ENCODE measurements around the gene RGS3. TPM values are rescaled to one million over a fixed set of nuclear protein-coding genes. Genes with fewer than 3 reads are reported as not detected.

The RGS3 gene
- total RNA-seq, 1 donor from 2014 or later, result 15.0 TPM

DNA sequence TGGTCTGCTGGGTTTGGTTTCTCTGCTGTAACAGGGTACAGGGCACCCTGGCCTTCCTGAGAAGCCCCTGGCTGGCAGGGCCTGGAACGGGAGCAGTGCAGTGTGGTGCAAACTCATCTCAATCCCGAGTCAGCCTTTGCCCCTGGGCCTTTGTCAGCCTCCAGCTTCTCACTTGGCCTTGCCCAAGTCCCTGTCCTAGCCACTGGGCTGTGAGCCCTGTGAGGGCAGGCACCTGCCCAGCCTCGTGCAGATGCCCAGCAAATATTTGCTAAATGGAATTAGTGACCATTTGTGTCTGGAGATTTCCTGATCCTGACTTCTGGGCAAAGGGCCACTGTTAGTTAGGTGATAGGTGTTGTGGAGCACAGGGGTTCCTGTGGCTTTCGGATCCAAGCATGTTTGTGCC, 13.0 kb downstream of the RGS3 start:
- H3K36me3 Mint-ChIP-seq (ENCODE audit: low read depth), result no peaks in the 10 kb centered on the region
- ATAC-seq (ENCODE audit: low read depth) (no peak), DNase-seq (no peak)
- no peaks in the 10 kb centered on the region for H3K4me1 Mint-ChIP-seq
- H3K4me3 Mint-ChIP-seq, result no peak overlapping the region
- no peak overlapping the region for H3K27ac Mint-ChIP-seq
- intact Hi-C loops (cut with micrococcal nuclease), result no loop called here
- no peaks in the 10 kb centered on the region for H3K9me3 Mint-ChIP-seq
- TF ChIP-seq, protein P1, sequence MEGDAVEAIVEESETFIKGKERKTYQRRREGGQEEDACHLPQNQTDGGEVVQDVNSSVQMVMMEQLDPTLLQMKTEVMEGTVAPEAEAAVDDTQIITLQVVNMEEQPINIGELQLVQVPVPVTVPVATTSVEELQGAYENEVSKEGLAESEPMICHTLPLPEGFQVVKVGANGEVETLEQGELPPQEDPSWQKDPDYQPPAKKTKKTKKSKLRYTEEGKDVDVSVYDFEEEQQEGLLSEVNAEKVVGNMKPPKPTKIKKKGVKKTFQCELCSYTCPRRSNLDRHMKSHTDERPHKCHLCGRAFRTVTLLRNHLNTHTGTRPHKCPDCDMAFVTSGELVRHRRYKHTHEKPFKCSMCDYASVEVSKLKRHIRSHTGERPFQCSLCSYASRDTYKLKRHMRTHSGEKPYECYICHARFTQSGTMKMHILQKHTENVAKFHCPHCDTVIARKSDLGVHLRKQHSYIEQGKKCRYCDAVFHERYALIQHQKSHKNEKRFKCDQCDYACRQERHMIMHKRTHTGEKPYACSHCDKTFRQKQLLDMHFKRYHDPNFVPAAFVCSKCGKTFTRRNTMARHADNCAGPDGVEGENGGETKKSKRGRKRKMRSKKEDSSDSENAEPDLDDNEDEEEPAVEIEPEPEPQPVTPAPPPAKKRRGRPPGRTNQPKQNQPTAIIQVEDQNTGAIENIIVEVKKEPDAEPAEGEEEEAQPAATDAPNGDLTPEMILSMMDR (IDR thresholded peaks at IDR 0.05), result no peak
- H3K27me3 Mint-ChIP-seq, result peaks cover 1% of the 10 kb centered on the region
- ChIA-PET POLR2A (no interaction called here), CTCF (no interaction called here)

DNA sequence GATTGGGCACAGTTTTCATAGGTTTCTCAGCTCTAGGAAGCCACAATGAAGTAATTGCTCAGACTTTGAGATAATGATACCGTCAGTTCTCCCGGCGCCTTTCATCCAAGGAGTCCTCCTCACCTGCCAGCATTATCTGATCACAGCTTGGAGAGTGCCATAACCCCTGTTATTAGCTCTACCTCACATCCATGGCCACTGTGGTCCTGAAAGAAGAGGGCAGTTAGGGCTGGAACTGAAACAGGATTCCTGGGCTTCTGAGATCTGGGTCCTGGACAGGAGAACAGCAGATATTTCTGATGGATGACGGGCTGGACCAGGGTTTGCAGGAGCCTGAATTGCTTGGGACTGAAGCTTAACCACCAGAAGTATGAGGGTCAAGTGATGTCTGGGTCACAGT, 13.5 kb downstream of the RGS3 start:
- H3K27me3 Mint-ChIP-seq, result peaks cover 1% of the 10 kb centered on the region
- H3K4me1 Mint-ChIP-seq, result no peaks in the 10 kb centered on the region
- no peak for DNase-seq
- no peak for ATAC-seq (ENCODE audit: low read depth)
- TF ChIP-seq, protein P1 (IDR thresholded peaks at IDR 0.05), result no peak
- CTCF ChIA-PET, result no interaction called here
- no peaks in the 10 kb centered on the region for H3K36me3 Mint-ChIP-seq (ENCODE audit: low read depth)
- no peaks in the 10 kb centered on the region for H3K9me3 Mint-ChIP-seq
- POLR2A ChIA-PET, result no interaction called here
- H3K27ac Mint-ChIP-seq, result no peak overlapping the region
- no peak overlapping the region for H3K4me3 Mint-ChIP-seq
- intact Hi-C loops (cut with micrococcal nuclease), result no loop called here

DNA sequence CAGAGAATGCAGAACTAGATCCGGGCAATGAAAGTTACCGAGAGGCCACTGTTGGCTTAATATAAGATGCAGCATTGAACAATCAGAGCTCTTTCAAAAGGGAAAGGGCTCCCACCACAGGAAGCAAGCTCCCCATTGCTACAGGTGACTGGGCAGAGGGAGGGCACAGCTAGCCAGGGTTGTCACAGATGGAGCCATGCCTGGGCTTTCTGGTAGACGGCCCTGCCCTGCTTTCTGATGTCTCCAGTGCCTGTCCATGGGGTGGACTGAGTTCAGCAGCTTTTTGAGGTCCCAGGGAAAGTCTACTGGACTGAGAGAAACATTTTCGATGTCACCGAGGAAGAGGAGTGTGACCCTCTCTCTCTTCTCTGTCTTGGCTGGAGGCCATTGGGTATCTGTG, 14.1 kb downstream of the RGS3 start:
- Mint-ChIP-seq H3K27me3 (peaks cover 1% of the 10 kb centered on the region), H3K9me3 (no peaks in the 10 kb centered on the region), H3K4me3 (no peak overlapping the region), H3K27ac (no peak overlapping the region), H3K4me1 (no peaks in the 10 kb centered on the region), H3K36me3 (ENCODE audit: low read depth) (no peaks in the 10 kb centered on the region)
- ChIA-PET POLR2A (no interaction called here), CTCF (no interaction called here)
- TF ChIP-seq, protein P1 (IDR thresholded peaks at IDR 0.05), result no peak
- intact Hi-C loops (cut with micrococcal nuclease), result no loop called here
- ATAC-seq (ENCODE audit: low read depth) (no peak), DNase-seq (no peak)

DNA sequence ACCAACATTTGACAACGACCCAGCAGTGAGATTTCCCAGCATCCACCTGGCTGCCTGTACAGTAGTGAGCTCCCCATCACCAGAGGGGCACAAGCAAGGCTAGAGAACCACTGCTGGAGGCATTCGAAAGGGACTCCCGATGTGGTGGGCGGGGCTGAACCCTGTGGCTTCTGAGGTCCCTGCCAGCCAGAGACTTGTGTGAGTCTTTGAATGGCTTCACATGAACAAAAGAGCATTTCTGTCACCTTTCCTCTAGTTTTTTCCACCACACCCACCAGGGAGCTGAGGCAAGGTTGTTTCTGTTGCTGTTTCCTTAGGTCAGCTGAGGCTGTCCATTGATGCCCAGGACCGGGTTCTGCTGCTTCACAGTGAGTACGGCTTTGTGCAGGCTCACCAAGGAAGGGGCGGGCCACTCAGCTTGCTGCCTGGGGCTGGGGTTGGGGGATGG, 15.7 kb downstream of the RGS3 start:
- CTCF ChIA-PET, result no interaction called here
- POLR2A ChIA-PET, result no interaction called here

DNA sequence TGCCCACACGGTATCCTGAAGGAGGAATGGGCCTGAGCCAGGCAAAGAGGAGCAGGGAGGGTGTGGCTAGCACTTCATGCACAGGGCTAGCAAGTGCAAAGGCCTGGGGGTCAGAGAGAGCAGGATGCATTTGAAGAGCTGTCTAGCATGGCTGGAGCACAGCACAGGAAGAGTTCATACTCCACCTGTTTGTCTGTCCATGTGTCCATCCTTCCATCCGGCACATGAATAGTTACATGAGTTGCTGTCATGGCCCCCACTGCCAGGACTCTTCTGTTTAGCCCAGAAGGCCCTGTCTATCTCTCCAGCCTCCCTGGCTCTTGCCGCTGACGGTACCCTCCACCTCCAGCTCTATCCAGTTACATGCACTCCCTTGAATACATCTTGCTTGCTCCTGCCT, 17.1 kb downstream of the RGS3 start:
- Mint-ChIP-seq H3K27me3 (peaks cover 1% of the 10 kb centered on the region), H3K27ac (no peak overlapping the region), H3K9me3 (no peaks in the 10 kb centered on the region), H3K4me3 (no peak overlapping the region), H3K36me3 (ENCODE audit: low read depth) (no peaks in the 10 kb centered on the region), H3K4me1 (no peaks in the 10 kb centered on the region)
- TF ChIP-seq, protein P1 (IDR thresholded peaks at IDR 0.05), result no peak
- ATAC-seq (ENCODE audit: low read depth) (no peak), DNase-seq (no peak)
- intact Hi-C loops (cut with micrococcal nuclease), result no loop called here
- CTCF ChIA-PET, result no interaction called here
- POLR2A ChIA-PET, result no interaction called here

More for the DNA sequence above, 15.7 kb downstream of the RGS3 start:
- H3K4me3 Mint-ChIP-seq, result no peak overlapping the region
- peaks cover 1% of the 10 kb centered on the region for H3K27me3 Mint-ChIP-seq
- H3K36me3 Mint-ChIP-seq (ENCODE audit: low read depth), result no peaks in the 10 kb centered on the region
- H3K9me3 Mint-ChIP-seq, result no peaks in the 10 kb centered on the region
- TF ChIP-seq, protein P1 (IDR thresholded peaks at IDR 0.05), result no peak
- no peak for DNase-seq
- no peak overlapping the region for H3K27ac Mint-ChIP-seq
- no peaks in the 10 kb centered on the region for H3K4me1 Mint-ChIP-seq
- intact Hi-C loops (cut with micrococcal nuclease), result no loop called here
- no peak for ATAC-seq (ENCODE audit: low read depth)

All from activated B cell treated with CpG ODN at 0.5 μM for 24 hours (primary cell).